Measurements from ENCODE around the gene ZCCHC2. TPM values are rescaled to one million over a fixed set of nuclear protein-coding genes. Genes with fewer than 3 reads are reported as not detected.

ZCCHC2 gene
- total and polyA plus RNA-seq, 5 donors from 2014 or later: 1.7 to 82.5 (median 2.1) TPM

GRCh38 chr18:62512996-62513395 lies 9.8 kb upstream of the ZCCHC2 start:
- H3K9me3 Mint-ChIP-seq: peaks cover 1 to 42% (median 22%) of the 10 kb centered on the region in 7 donors
- Histone ChIP-seq H3K36me3 (ENCODE audit: control insufficient read depth, insufficient read depth, low read length) (peaks cover 2% of the 10 kb centered on the region), H3K4me1 (ENCODE audit: control insufficient read depth, insufficient read depth, low read length, poor library complexity, severe bottlenecking) (no peaks in the 10 kb centered on the region), H3K27ac (ENCODE audit: insufficient read depth, low read length, poor library complexity, severe bottlenecking) (no peak overlapping the region), H3K4me3 (ENCODE audit: low read depth, low read length) (no peak overlapping the region), H3K27me3 (ENCODE audit: control insufficient read depth, insufficient read depth, low read length) (peaks cover 4% of the 10 kb centered on the region), H3K9me3 (ENCODE audit: control insufficient read depth in 2 of 2, low read length in 2 of 2) (peaks cover 40 to 55% of the 10 kb centered on the region in 2 experiments)
- H3K4me3 Mint-ChIP-seq: no peak overlapping the region
- no peaks in the 10 kb centered on the region for H3K4me1 Mint-ChIP-seq
- DNase-seq (no peak), ATAC-seq (ENCODE audit: low read depth in 2 of 2) (no peak)
- H3K36me3 Mint-ChIP-seq: peaks cover 6% of the 10 kb centered on the region
- no peak overlapping the region for H3K27ac Mint-ChIP-seq
- peaks cover 25% of the 10 kb centered on the region for H3K27me3 Mint-ChIP-seq

- H3K9me3 Mint-ChIP-seq: peaks cover 3 to 42% (median 22%) of the 10 kb centered on the region in 7 donors
Observed at GRCh38 chr18:62514570-62514969, 8.3 kb upstream of the ZCCHC2 start.

GRCh38 chr18:62516242-62516641 lies 6.6 kb upstream of the ZCCHC2 start:
- Mint-ChIP-seq H3K4me3 (no peak overlapping the region), H3K27me3 (peaks cover 26% of the 10 kb centered on the region), H3K27ac (no peak overlapping the region), H3K36me3 (peaks cover 10% of the 10 kb centered on the region), H3K9me3 (peaks cover 3 to 34% (median 17%) of the 10 kb centered on the region in 7 donors), H3K4me1 (peaks cover 3 to 15% (median 11%) of the 10 kb centered on the region in 4 donors)
- DNase-seq: no peak
- H3K4me1 ChIP-seq (ENCODE audit: control insufficient read depth, insufficient read depth, low read length, poor library complexity, severe bottlenecking): no peaks in the 10 kb centered on the region
- ATAC-seq (ENCODE audit: low read depth in 2 of 2): no peak
- H3K4me3 ChIP-seq (ENCODE audit: low read depth, low read length): no peak overlapping the region
- H3K9me3 ChIP-seq (ENCODE audit: control insufficient read depth in 2 of 2, low read length in 2 of 2): peaks cover 40 to 48% of the 10 kb centered on the region in 2 experiments
- no peak overlapping the region for H3K27ac ChIP-seq (ENCODE audit: insufficient read depth, low read length, poor library complexity, severe bottlenecking)
- peaks cover 2% of the 10 kb centered on the region for H3K36me3 ChIP-seq (ENCODE audit: control insufficient read depth, insufficient read depth, low read length)
- H3K27me3 ChIP-seq (ENCODE audit: control insufficient read depth, insufficient read depth, low read length): peaks cover 2% of the 10 kb centered on the region

More at GRCh38 chr18:62514570-62514969, 8.3 kb upstream of the ZCCHC2 start:
- no peak for ATAC-seq (ENCODE audit: low read depth in 2 of 2)
- Histone ChIP-seq H3K4me3 (ENCODE audit: low read depth, low read length) (no peak overlapping the region), H3K4me1 (ENCODE audit: control insufficient read depth, insufficient read depth, low read length, poor library complexity, severe bottlenecking) (no peaks in the 10 kb centered on the region), H3K27me3 (ENCODE audit: control insufficient read depth, insufficient read depth, low read length) (peaks cover 4% of the 10 kb centered on the region), H3K36me3 (ENCODE audit: control insufficient read depth, insufficient read depth, low read length) (peaks cover 2% of the 10 kb centered on the region), H3K27ac (ENCODE audit: insufficient read depth, low read length, poor library complexity, severe bottlenecking) (no peak overlapping the region), H3K9me3 (ENCODE audit: control insufficient read depth in 2 of 2, low read length in 2 of 2) (peaks cover 40 to 55% of the 10 kb centered on the region in 2 experiments)
- Mint-ChIP-seq H3K36me3 (peaks cover 10% of the 10 kb centered on the region), H3K4me3 (no peak overlapping the region), H3K4me1 (peaks cover 0 to 4% (median 0%) of the 10 kb centered on the region in 4 donors), H3K27ac (no peak overlapping the region), H3K27me3 (peaks cover 24% of the 10 kb centered on the region)
- no peak for DNase-seq

GRCh38 chr18:62518460-62519375 lies 4.1 kb upstream of the ZCCHC2 start:
- Histone ChIP-seq H3K27ac (ENCODE audit: insufficient read depth, low read length, poor library complexity, severe bottlenecking) (no peak overlapping the region), H3K36me3 (ENCODE audit: control insufficient read depth, insufficient read depth, low read length) (no peaks in the 10 kb centered on the region), H3K9me3 (ENCODE audit: control insufficient read depth in 2 of 2, low read length in 2 of 2) (peaks cover 16 to 24% of the 10 kb centered on the region in 2 experiments), H3K27me3 (ENCODE audit: control insufficient read depth, insufficient read depth, low read length) (no peaks in the 10 kb centered on the region), H3K4me3 (ENCODE audit: low read depth, low read length) (no peak overlapping the region), H3K4me1 (ENCODE audit: control insufficient read depth, insufficient read depth, low read length, poor library complexity, severe bottlenecking) (peaks cover 5% of the 10 kb centered on the region)
- Mint-ChIP-seq H3K27ac (no peak overlapping the region), H3K4me3 (no peak overlapping the region), H3K4me1 (peaks cover 3 to 20% (median 18%) of the 10 kb centered on the region in 4 donors), H3K27me3 (peaks cover 21% of the 10 kb centered on the region), H3K36me3 (peaks cover 4% of the 10 kb centered on the region), H3K9me3 (peaks cover 1 to 12% (median 5%) of the 10 kb centered on the region in 7 donors)
- ATAC-seq (ENCODE audit: low read depth in 2 of 2): no peak
- no peak for DNase-seq

- Mint-ChIP-seq H3K27ac (no peak overlapping the region), H3K9me3 (peaks cover 0 to 4% (median 1%) of the 10 kb centered on the region in 7 donors)
Observed at GRCh38 chr18:62519684-62520083, 3.1 kb upstream of the ZCCHC2 start.

GRCh38 chr18:62521082-62521481 lies 1.7 kb upstream of the ZCCHC2 start:
- peaks cover 4% of the 10 kb centered on the region for H3K36me3 Mint-ChIP-seq
- Histone ChIP-seq H3K4me1 (ENCODE audit: control insufficient read depth, insufficient read depth, low read length, poor library complexity, severe bottlenecking) (peaks cover 18% of the 10 kb centered on the region), H3K27ac (ENCODE audit: insufficient read depth, low read length, poor library complexity, severe bottlenecking) (no peak overlapping the region), H3K9me3 (ENCODE audit: control insufficient read depth in 2 of 2, low read length in 2 of 2) (peaks cover 0 to under 1% of the 10 kb centered on the region in 2 experiments), H3K4me3 (ENCODE audit: low read depth, low read length) (peak overlapping the region; percentile 82), H3K36me3 (ENCODE audit: control insufficient read depth, insufficient read depth, low read length) (no peaks in the 10 kb centered on the region), H3K27me3 (ENCODE audit: control insufficient read depth, insufficient read depth, low read length) (no peaks in the 10 kb centered on the region)
- H3K27me3 Mint-ChIP-seq: peaks cover 17% of the 10 kb centered on the region
- DNase-seq: no peak
- peak overlapping the region; percentile 90 to 93 (median 91) for H3K4me3 Mint-ChIP-seq
- ATAC-seq (ENCODE audit: low read depth in 2 of 2): no peak
- peak overlapping the region in 2 of 3 donors; percentile 11 to 23 for H3K27ac Mint-ChIP-seq
- H3K4me1 Mint-ChIP-seq: peaks cover 7 to 34% (median 26%) of the 10 kb centered on the region in 4 donors
- peaks cover 0 to 1% (median 0%) of the 10 kb centered on the region in 7 donors for H3K9me3 Mint-ChIP-seq

More at GRCh38 chr18:62519684-62520083, 3.1 kb upstream of the ZCCHC2 start:
- peaks cover 3 to 20% (median 19%) of the 10 kb centered on the region in 4 donors for H3K4me1 Mint-ChIP-seq
- no peaks in the 10 kb centered on the region for H3K27me3 ChIP-seq (ENCODE audit: control insufficient read depth, insufficient read depth, low read length)
- peaks cover 4% of the 10 kb centered on the region for H3K36me3 Mint-ChIP-seq
- no peak overlapping the region for H3K27ac ChIP-seq (ENCODE audit: insufficient read depth, low read length, poor library complexity, severe bottlenecking)
- peak overlapping the region in 2 of 4 donors; percentile 10 to 40 for H3K4me3 Mint-ChIP-seq
- H3K36me3 ChIP-seq (ENCODE audit: control insufficient read depth, insufficient read depth, low read length): no peaks in the 10 kb centered on the region
- no peak for DNase-seq
- peaks cover 5% of the 10 kb centered on the region for H3K4me1 ChIP-seq (ENCODE audit: control insufficient read depth, insufficient read depth, low read length, poor library complexity, severe bottlenecking)
- peaks cover 17% of the 10 kb centered on the region for H3K27me3 Mint-ChIP-seq
- no peak for ATAC-seq (ENCODE audit: low read depth in 2 of 2)
- H3K4me3 ChIP-seq (ENCODE audit: low read depth, low read length): no peak overlapping the region
- H3K9me3 ChIP-seq (ENCODE audit: control insufficient read depth in 2 of 2, low read length in 2 of 2): peaks cover 6 to 14% of the 10 kb centered on the region in 2 experiments

GRCh38 chr18:62521593-62521992 lies 1.2 kb upstream of the ZCCHC2 start:
- H3K9me3 Mint-ChIP-seq: peaks cover 0 to 1% (median 0%) of the 10 kb centered on the region in 7 donors
- H3K4me3 Mint-ChIP-seq: peak overlapping the region; percentile 90 to 93 (median 91)
- Histone ChIP-seq H3K36me3 (ENCODE audit: control insufficient read depth, insufficient read depth, low read length) (no peaks in the 10 kb centered on the region), H3K4me3 (ENCODE audit: low read depth, low read length) (peak overlapping the region; percentile 82), H3K4me1 (ENCODE audit: control insufficient read depth, insufficient read depth, low read length, poor library complexity, severe bottlenecking) (peaks cover 20% of the 10 kb centered on the region), H3K9me3 (ENCODE audit: control insufficient read depth in 2 of 2, low read length in 2 of 2) (no peaks in the 10 kb centered on the region), H3K27me3 (ENCODE audit: control insufficient read depth, insufficient read depth, low read length) (no peaks in the 10 kb centered on the region), H3K27ac (ENCODE audit: insufficient read depth, low read length, poor library complexity, severe bottlenecking) (no peak overlapping the region)
- no peak for DNase-seq
- peaks cover 4% of the 10 kb centered on the region for H3K36me3 Mint-ChIP-seq
- H3K4me1 Mint-ChIP-seq: peaks cover 7 to 34% (median 27%) of the 10 kb centered on the region in 4 donors
- H3K27ac Mint-ChIP-seq: peak overlapping the region; percentile 69 to 90 (median 90)
- H3K27me3 Mint-ChIP-seq: peaks cover 17% of the 10 kb centered on the region
- no peak for ATAC-seq (ENCODE audit: low read depth in 2 of 2)

Measured in CD4-positive, CD25-positive, alpha-beta regulatory T cell (primary cell).